GM18867 (cell line): ENCODE measurements around the gene SORL1.
A peak's percentile ranks its signal among the peaks of the same experiment; 100 is the strongest.

Source experiments
- ATAC-seq: cut with Tn5 transposase; IDR thresholded peaks from one replicate; pipeline ENCODE4 v1.9.1; 2021; ENCODE audit warnings: mild to moderate bottlenecking, moderate library complexity; ENCODE audit not compliant: unreplicated experiment

Gene SORL1

GRCh38 chr11:121451178-121451985 lies 732 bp upstream of the SORL1 start:
- ATAC-seq, result no peak

DNA sequence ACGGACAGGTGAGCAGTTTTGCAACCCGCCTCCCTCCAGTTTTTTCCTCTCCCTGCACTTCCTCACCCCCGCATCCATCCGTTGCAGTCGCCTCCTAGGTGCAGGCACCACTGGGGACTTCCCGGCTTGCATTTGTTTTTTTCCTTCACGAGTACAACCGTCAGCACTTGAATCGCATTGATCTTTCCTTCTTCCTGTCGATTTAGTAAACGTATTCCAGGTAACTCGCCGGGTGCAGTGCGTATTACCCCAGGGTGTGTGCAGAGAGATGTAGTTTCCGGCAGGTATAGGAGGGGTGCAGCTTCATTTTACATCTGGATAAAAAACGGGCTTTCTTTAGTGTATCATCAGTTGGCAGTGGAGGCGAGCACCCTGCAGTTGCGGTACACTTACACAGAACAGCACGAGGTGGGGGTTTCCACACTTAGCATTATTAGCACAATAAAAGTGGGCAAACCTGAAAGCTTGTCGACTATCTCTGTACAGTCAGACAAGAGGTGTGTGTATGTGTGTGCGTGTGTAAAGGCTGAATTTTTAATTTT lies 566 bp downstream of the SORL1 start, which contains the start of gene SORL1-AS1:
Gene SORL1-AS1 (minus strand): TSS at position 359 of the 542 bp plus-strand sequence.
- peak; percentile 26 for ATAC-seq

GRCh38 chr11:121453589-121454299 lies 1.6 kb downstream of the SORL1 start:
- ATAC-seq, result no peak

DNA sequence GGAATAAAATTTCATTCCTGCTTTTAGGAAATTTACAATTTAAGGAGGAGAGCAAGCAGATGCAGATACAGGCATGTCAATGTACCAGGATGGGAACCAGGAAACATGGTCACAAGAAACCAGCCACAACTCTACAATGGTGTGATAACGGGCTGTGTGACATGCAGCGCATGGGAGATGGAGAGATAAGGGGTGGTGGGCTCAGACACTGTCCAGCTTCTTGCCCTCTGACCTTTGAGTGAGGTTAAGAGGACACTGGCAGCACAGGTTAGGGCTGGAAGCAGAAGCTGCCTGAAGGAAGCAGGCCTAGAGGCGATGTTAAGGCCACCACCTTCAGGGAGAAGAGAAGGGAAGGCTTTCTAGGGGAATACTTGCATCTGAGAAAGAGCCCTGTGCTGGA lies 3.0 kb downstream of the SORL1 start:
- ATAC-seq, result no peak

- no peak for ATAC-seq
Measured at GRCh38 chr11:121456151-121456550, 4.0 kb downstream of the SORL1 start.

GRCh38 chr11:121456816-121457431 lies 4.8 kb downstream of the SORL1 start:
- ATAC-seq, result no peak

GRCh38 chr11:121458551-121458950 lies 6.4 kb downstream of the SORL1 start:
- ATAC-seq, result no peak

GRCh38 chr11:121459413-121460017 lies 7.4 kb downstream of the SORL1 start:
- no peak for ATAC-seq

DNA sequence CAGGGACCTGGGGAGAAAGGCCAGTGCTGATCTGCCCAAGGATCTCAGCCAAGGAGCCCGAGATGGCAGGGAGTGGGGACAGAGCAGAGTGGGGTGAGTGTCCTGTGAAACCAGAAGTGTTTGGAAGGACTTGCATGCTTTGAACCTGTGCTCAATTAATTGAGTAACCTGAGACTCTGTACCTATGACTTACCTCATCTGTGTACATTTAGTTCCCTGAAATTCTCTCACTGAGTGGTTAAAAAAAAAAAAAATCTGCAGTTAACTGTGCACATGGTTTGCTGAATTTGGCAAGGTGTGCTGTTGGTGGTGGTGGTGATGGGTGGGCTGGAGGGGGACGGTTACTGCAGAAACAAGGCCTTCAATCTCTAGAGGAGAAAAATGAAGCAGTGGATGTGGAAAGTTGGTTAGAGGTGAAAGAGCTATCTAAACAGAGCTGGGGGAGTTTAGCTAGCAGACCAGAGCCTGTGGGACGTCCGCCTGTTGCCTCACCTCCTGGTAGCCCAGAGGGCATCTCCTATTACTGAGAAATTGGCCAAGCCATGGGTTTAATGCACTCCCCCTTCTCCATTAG lies 8.9 kb downstream of the SORL1 start:
- ATAC-seq, result no peak

- ATAC-seq, result no peak
Measured at GRCh38 chr11:121461843-121462242, 9.7 kb downstream of the SORL1 start.

DNA sequence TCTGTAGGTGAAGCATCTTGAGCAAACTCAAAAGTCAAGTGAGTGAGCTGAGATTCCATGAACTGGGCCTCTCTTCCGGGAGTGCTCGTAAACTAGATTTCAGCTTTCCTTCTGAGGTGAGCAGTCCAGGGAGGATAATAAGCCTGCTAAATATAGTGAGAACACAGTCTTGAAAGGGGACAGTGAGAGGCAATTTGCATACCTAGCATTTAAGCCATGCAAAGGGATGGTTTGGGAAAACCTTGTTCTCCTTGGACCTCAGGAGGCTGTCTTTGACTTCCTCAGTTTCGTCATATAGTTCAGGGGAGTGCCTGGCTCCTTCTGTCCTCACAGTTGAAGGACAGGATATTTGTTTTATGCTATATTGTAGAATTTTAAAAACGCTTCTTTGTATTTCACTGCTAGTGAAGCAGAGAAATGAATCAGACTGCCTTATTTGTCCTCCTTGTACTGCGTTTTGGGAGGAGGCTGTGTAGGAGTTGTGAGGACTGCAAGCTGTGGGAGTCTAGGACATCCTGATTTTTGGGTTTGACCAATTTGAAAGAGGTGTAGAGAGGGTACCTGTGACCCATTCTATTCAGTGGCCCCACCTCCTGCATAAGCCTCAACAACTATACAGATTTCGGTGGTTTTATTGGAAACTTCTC lies 11.7 kb downstream of the SORL1 start:
- ATAC-seq, result no peak

DNA sequence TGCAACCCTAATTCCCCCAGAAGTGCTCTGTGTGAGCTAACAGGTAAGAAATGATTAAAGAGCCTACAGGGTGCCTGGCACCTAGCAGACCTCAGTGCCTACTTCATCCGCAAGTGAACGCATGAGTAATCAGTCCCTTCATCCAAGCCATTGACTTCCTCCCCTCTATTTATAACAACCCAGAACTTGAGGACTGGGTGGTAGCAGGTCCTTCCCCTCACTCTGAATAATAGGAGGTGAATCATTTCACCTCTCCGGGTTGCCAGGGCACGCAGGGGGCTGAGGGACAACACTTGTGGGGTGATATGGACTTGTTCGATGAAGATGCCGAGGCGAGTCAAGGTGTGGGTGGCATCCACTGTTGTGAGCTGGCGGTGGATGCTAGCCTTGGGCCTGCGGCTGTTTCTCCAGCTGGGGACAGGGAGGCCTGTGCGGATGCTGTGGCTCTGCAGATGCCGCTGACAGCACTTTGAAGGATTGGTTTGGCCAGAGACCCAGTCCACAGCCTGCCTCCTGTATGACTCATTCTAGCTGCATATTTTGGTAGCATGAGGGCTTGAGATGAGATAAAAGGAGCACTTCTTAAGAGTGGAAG lies 12.3 kb downstream of the SORL1 start:
- peak; percentile 35 for ATAC-seq

- ATAC-seq, result no peak
Measured at GRCh38 chr11:121465709-121466062, 13.6 kb downstream of the SORL1 start.

GRCh38 chr11:121466063-121466794 lies 14.1 kb downstream of the SORL1 start:
- peak; percentile 26 for ATAC-seq

DNA sequence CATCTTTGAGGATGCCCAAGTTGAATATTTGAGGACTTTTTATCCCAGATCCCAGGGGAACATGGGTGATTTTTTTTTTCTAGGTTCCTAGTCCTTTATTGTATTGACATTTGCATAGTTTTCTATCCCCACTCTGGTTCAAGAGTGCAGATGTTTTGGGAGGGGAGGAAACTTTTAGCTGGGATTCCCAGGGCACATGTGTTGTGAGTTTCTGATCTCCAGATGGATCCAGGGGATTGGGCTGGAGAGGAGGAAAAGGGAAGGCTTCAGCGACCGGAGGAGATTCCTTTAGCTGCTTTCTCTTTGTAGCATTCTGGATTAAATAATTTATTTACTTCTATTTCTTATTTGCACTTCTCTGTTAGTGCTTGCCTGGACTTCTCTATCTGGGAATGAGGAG lies 15.4 kb downstream of the SORL1 start:
- ATAC-seq, result no peak

DNA sequence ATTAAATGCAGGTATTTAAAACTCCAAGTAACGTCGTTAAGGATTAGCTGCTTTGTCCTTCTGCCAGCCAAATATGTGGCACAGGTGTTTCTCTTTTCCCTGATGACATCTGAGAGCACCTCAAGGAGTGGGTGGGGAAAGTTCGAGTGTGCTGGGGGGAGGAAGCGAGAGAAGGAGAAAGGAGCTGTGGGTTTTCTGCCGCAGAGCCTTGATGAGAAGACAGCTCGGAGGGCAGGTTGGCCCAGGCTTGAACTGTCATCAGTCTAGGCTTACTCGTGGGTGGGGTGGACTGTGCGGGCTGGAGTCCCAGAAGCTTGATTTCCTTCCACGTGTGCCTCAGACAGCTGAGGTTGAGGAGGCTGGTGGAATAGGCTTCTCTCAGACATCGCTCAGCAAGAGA lies 15.9 kb downstream of the SORL1 start:
- peak; percentile 59 for ATAC-seq

GRCh38 chr11:121469910-121470309 lies 17.8 kb downstream of the SORL1 start:
- ATAC-seq, result no peak

DNA sequence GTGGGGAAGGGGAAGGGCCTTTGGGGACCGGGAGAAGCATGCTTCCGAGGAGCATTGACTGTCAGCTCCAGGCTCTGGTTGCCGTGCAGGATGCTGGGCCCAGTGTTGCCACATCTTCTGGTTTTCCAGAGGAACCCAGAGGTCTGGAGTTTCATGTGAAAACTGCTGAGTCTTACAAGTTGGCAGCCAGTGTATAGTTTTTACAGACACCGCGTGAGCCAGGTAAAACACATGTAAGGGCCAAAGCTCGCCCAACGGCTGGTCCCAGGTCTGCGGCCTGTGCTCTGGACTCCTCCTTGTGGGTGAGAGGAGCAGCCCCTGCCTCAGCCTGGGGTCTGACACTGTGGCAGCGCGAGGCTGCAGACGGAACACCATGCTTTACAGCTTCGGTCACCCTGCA lies 19.1 kb downstream of the SORL1 start:
- no peak for ATAC-seq

- no peak for ATAC-seq
Measured at GRCh38 chr11:121472312-121472711, 20.2 kb downstream of the SORL1 start.
